ENCODE results near the gene RAB11FIP5. TPM values are rescaled to one million over a fixed set of nuclear protein-coding genes. Genes with fewer than 3 reads are reported as not detected.

RAB11FIP5 gene
- total and polyA plus RNA-seq, 10 of the 15 experiments (the other 5 are each of a cell fraction or from before 2014, with no cell fraction given): 0.03 to 0.20 (median 0.06) TPM; not detected in 6

GRCh38 chr2:73083886-73084800 is 28.6 kb downstream of the RAB11FIP5 start:
- RAD21 ChIA-PET (ENCODE audit: unreplicated experiment): interaction anchor here (1.0 to 3.2 kb wide), 4 partner anchors 63 to 191 kb away, joined by 3 to 19 read pairs (median 6); no protein-coding TSS in a partner anchor
- Histone ChIP-seq H3K27ac (ENCODE audit: control insufficient read depth, insufficient read depth) (no peak overlapping the region), H3K4me2 (ENCODE audit: control insufficient read depth, insufficient read depth) (no peak overlapping the region), H3K4me3 (no peak overlapping the region), H3K4me1 (ENCODE audit: control insufficient read depth, insufficient read depth, low read length) (no peaks in the 10 kb centered on the region), H2AFZ (ENCODE audit: control insufficient read depth, low read depth, low read length) (no peak overlapping the region), H3K36me3 (ENCODE audit: control insufficient read depth in 2 of 2, insufficient read depth in 2 of 2, low read length in 1 of 2) (no peaks in the 10 kb centered on the region), H3K27me3 (replicated peaks in 1 of 2; ENCODE audit: control insufficient read depth in 2 of 2, insufficient read depth in 2 of 2, low read length in 1 of 2) (peaks cover 0 to 1% of the 10 kb centered on the region in 2 experiments; a peak in 3 of 4 replicates), H4K20me1 (ENCODE audit: control insufficient read depth, insufficient read depth) (no peaks in the 10 kb centered on the region), H3K9me3 (replicated peaks; ENCODE audit: control insufficient read depth, insufficient read depth, low read length) (no peaks in the 10 kb centered on the region), H3K79me2 (ENCODE audit: control insufficient read depth, insufficient read depth, low read length) (no peaks in the 10 kb centered on the region), H3K9ac (ENCODE audit: control insufficient read depth, insufficient read depth, low read length) (no peak overlapping the region)
- in situ Hi-C loops (cut with MboI) (no loop called here), intact Hi-C loops (cut with micrococcal nuclease; ENCODE audit: unreplicated experiment) (loop anchor here (2.0 kb wide), 1 partner anchor 93 kb away; no protein-coding TSS in a partner anchor)
- no TSS peak for BruUV-seq (replicated peaks)
- no peak for DNase-seq (ENCODE audit: low read depth, low spot score)
- ATAC-seq: no peak
- FAIRE-seq: no peak
- 43% methylated on average over 7 of the region's 7 CpGs for WGBS (ENCODE audit: insufficient coverage, insufficient replicate concordance, low lambda C conversion rate, missing lambda C conversion rate)
- CTCF ChIA-PET: interaction anchor here (0.9 to 4.0 kb wide), 10 partner anchors 73 to 207 kb away, joined by 3 to 30 read pairs (median 5); no protein-coding TSS in a partner anchor
- POLR2A ChIA-PET: interaction anchor here (1.8 kb wide), 1 partner anchor 128 kb away, joined by 4 read pairs; no protein-coding TSS in a partner anchor
- SMC1A ChIA-PET (ENCODE audit: uncharacterized antibody, unreplicated experiment): interaction anchor here (0.7 to 2.4 kb wide), 4 partner anchors 22 to 129 kb away, joined by 3 to 18 read pairs (median 4); no protein-coding TSS in a partner anchor
- TF ChIP-seq NR2F1 (conservative IDR thresholded peaks at IDR 0.05) (no peak), MTA3 (IDR thresholded peaks at IDR 0.05; ENCODE audit: borderline replicate concordance, low read length) (no peak), SUPT20H (IDR thresholded peaks at IDR 0.05; ENCODE audit: borderline replicate concordance, control insufficient read depth, low read depth, low read length) (no peak), ESRRA (IDR thresholded peaks at IDR 0.05; ENCODE audit: low read length) (no peak), MAX (IDR thresholded peaks at IDR 0.05; ENCODE audit: low read depth, low read length) (no peak), ZBTB11 (CRISPR knock-in tag; IDR thresholded peaks at IDR 0.05) (no peak), CREM (IDR thresholded peaks at IDR 0.05; ENCODE audit: low read depth) (no peak), YY1 (IDR thresholded peaks at IDR 0.05; ENCODE audit: low read depth, low read length) (no peak), RELA (IDR thresholded peaks at IDR 0.05; ENCODE audit: borderline replicate concordance, partially characterized antibody) (no peak), STAT3 (IDR thresholded peaks at IDR 0.05; ENCODE audit: low read depth, low read length) (no peak), SREBF1 (IDR thresholded peaks at IDR 0.05; ENCODE audit: low read length) (no peak), RAD21 (IDR thresholded peaks at IDR 0.05; ENCODE audit: insufficient read depth, low read depth, low read length) (no peak)
- TF ChIP-seq, protein P1, sequence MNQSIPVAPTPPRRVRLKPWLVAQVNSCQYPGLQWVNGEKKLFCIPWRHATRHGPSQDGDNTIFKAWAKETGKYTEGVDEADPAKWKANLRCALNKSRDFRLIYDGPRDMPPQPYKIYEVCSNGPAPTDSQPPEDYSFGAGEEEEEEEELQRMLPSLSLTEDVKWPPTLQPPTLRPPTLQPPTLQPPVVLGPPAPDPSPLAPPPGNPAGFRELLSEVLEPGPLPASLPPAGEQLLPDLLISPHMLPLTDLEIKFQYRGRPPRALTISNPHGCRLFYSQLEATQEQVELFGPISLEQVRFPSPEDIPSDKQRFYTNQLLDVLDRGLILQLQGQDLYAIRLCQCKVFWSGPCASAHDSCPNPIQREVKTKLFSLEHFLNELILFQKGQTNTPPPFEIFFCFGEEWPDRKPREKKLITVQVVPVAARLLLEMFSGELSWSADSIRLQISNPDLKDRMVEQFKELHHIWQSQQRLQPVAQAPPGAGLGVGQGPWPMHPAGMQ (IDR thresholded peaks at IDR 0.05; ENCODE audit: borderline replicate concordance): no peak
- TF ChIP-seq, protein P2, sequence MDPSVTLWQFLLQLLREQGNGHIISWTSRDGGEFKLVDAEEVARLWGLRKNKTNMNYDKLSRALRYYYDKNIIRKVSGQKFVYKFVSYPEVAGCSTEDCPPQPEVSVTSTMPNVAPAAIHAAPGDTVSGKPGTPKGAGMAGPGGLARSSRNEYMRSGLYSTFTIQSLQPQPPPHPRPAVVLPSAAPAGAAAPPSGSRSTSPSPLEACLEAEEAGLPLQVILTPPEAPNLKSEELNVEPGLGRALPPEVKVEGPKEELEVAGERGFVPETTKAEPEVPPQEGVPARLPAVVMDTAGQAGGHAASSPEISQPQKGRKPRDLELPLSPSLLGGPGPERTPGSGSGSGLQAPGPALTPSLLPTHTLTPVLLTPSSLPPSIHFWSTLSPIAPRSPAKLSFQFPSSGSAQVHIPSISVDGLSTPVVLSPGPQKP (IDR thresholded peaks at IDR 0.05; ENCODE audit: low read depth, low read length): no peak
